ENCODE measurements around the gene AIPL1. TPM values are rescaled to one million over a fixed set of nuclear protein-coding genes. Genes with fewer than 3 reads are reported as not detected.
A peak's percentile ranks its signal among the peaks of the same experiment; 100 is the strongest.

The AIPL1 gene
- total and polyA plus RNA-seq, 10 of the 15 experiments (the other 5 are each of a cell fraction or from before 2014, with no cell fraction given), result not detected

DNA sequence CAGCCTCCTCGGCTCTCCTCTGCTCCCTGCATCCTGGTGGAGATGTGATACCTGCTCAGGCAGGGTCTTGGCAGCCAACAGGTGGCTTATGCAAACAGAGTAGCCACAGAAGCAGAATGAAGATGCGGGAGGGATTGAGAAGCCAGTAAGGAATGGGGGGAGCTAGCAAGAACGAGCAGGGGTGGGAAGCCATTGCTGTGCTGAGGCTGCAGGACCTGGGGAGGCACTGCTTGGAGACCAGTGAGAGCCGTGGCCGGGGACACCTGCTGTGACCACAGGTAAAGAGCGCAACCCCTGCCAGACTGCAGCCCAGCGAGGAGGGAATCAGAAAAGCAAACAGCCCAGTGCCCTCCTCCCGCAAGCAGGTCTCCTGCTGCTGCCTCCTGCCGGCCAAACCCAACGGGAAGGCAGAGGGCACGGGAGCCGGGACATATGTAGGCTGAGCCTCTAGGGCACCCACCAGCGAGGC, 14.7 kb downstream of the AIPL1 start:
- CTCF ChIA-PET, result interaction anchor here (0.5 to 2.6 kb wide), 4 partner anchors 21 to 832 kb away, joined by 3 to 9 read pairs (median 4); no protein-coding TSS in a partner anchor
- no peaks in the 10 kb centered on the region; a peak in 2 of 4 replicates for H3K27me3 ChIP-seq (replicated peaks in 1 of 2; ENCODE audit: control insufficient read depth in 2 of 2, insufficient read depth in 2 of 2, low read length in 1 of 2)
- SMC1A ChIA-PET (ENCODE audit: uncharacterized antibody, unreplicated experiment), result no interaction called here
- 19% methylated on average over 13 of the region's 13 CpGs for WGBS (ENCODE audit: insufficient coverage, insufficient replicate concordance, low lambda C conversion rate, missing lambda C conversion rate)
- no peak overlapping the region for H2AFZ ChIP-seq (ENCODE audit: control insufficient read depth, low read depth, low read length)
- H3K9ac ChIP-seq (ENCODE audit: control insufficient read depth, insufficient read depth, low read length), result no peak overlapping the region
- BruUV-seq (replicated peaks), result no TSS peak
- H3K27ac ChIP-seq (ENCODE audit: control insufficient read depth, insufficient read depth), result no peak overlapping the region
- DNase-seq (ENCODE audit: low read depth, low spot score) (no peak), ATAC-seq (peak; percentile 37; the same call in 1 of the 3 replicates), FAIRE-seq (no peak)
- POLR2A ChIA-PET, result no interaction called here
- no peaks in the 10 kb centered on the region for H3K36me3 ChIP-seq (ENCODE audit: control insufficient read depth in 2 of 2, insufficient read depth in 2 of 2, low read length in 1 of 2)
- no peaks in the 10 kb centered on the region for H3K79me2 ChIP-seq (ENCODE audit: control insufficient read depth, insufficient read depth, low read length)
- RAD21 ChIA-PET (ENCODE audit: unreplicated experiment), result no interaction called here
- no peak overlapping the region for H3K4me2 ChIP-seq (ENCODE audit: control insufficient read depth, insufficient read depth)
- intact Hi-C loops (cut with micrococcal nuclease; ENCODE audit: unreplicated experiment), result loop anchor here (1.0 to 5.0 kb wide), 2 partner anchors 713 to 833 kb away; no protein-coding TSS in a partner anchor
- TF ChIP-seq, protein P1, sequence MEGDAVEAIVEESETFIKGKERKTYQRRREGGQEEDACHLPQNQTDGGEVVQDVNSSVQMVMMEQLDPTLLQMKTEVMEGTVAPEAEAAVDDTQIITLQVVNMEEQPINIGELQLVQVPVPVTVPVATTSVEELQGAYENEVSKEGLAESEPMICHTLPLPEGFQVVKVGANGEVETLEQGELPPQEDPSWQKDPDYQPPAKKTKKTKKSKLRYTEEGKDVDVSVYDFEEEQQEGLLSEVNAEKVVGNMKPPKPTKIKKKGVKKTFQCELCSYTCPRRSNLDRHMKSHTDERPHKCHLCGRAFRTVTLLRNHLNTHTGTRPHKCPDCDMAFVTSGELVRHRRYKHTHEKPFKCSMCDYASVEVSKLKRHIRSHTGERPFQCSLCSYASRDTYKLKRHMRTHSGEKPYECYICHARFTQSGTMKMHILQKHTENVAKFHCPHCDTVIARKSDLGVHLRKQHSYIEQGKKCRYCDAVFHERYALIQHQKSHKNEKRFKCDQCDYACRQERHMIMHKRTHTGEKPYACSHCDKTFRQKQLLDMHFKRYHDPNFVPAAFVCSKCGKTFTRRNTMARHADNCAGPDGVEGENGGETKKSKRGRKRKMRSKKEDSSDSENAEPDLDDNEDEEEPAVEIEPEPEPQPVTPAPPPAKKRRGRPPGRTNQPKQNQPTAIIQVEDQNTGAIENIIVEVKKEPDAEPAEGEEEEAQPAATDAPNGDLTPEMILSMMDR (IDR thresholded peaks at IDR 0.05 in 2 of 3, conservative IDR thresholded peaks at IDR 0.05 in 1 of 3; ENCODE audit: control insufficient read depth in 2 of 3, extremely low read depth in 1 of 3, insufficient read depth in 1 of 3, low read depth in 3 of 3, low read length in 3 of 3), result peak; percentile 10 to 18 (median 13); a peak in 2 of 6 replicates
- TF ChIP-seq ZBED1 (IDR thresholded peaks at IDR 0.05; ENCODE audit: borderline replicate concordance) (no peak), RAD21 (IDR thresholded peaks at IDR 0.05; ENCODE audit: insufficient read depth, low read depth, low read length) (0 out of 2 replicates have a peak, but pooled peaks have one; percentile 9), PAX8 (IDR thresholded peaks at IDR 0.05) (no peak)
- H3K9me3 ChIP-seq (replicated peaks; ENCODE audit: control insufficient read depth, insufficient read depth, low read length), result no peaks in the 10 kb centered on the region
- no peaks in the 10 kb centered on the region for H3K4me1 ChIP-seq (ENCODE audit: control insufficient read depth, insufficient read depth, low read length)
- no peaks in the 10 kb centered on the region for H4K20me1 ChIP-seq (ENCODE audit: control insufficient read depth, insufficient read depth)
- no peak overlapping the region for H3K4me3 ChIP-seq
- in situ Hi-C loops (cut with MboI), result loop anchor here (5.0 to 25.0 kb wide), 2 partner anchors 708 to 833 kb away; no protein-coding TSS in a partner anchor

DNA sequence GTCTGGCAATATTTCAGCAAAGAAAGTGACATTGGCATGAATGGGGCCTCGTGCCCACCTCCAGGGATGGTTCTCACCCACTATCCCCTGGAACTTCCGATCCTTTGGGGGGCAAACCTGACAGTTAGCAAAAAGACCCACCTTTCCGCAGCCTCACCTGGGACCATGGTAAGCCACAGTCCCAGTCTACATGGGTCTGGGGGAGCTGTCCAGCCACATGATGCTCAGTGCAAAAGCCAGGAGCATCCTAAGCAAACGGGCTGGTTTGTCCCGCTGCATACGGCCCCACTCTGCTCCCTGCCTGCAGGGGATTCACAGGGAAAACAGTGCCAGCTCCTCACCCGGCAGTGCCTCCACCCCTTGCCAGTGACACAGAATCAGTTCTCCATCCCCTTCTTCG, 19.3 kb downstream of the AIPL1 start:
- no peak overlapping the region for H3K4me3 ChIP-seq
- in situ Hi-C loops (cut with MboI), result loop anchor here (25.0 kb wide), 1 partner anchor 703 kb away; no protein-coding TSS in a partner anchor

More for the DNA sequence above, 19.3 kb downstream of the AIPL1 start:
- ChIA-PET RAD21 (ENCODE audit: unreplicated experiment) (no interaction called here), CTCF (no interaction called here), POLR2A (no interaction called here), SMC1A (ENCODE audit: uncharacterized antibody, unreplicated experiment) (no interaction called here)
- DNase-seq (ENCODE audit: low read depth, low spot score) (no peak), FAIRE-seq (no peak), ATAC-seq (no peak)
- Histone ChIP-seq H3K9ac (ENCODE audit: control insufficient read depth, insufficient read depth, low read length) (no peak overlapping the region), H2AFZ (ENCODE audit: control insufficient read depth, low read depth, low read length) (no peak overlapping the region), H3K27ac (ENCODE audit: control insufficient read depth, insufficient read depth) (no peak overlapping the region), H3K27me3 (replicated peaks in 1 of 2; ENCODE audit: control insufficient read depth in 2 of 2, insufficient read depth in 2 of 2, low read length in 1 of 2) (no peaks in the 10 kb centered on the region; a peak in 1 of 4 replicates), H4K20me1 (ENCODE audit: control insufficient read depth, insufficient read depth) (no peaks in the 10 kb centered on the region), H3K4me1 (ENCODE audit: control insufficient read depth, insufficient read depth, low read length) (no peaks in the 10 kb centered on the region), H3K4me2 (ENCODE audit: control insufficient read depth, insufficient read depth) (no peak overlapping the region), H3K79me2 (ENCODE audit: control insufficient read depth, insufficient read depth, low read length) (no peaks in the 10 kb centered on the region), H3K36me3 (ENCODE audit: control insufficient read depth in 2 of 2, insufficient read depth in 2 of 2, low read length in 1 of 2) (no peaks in the 10 kb centered on the region), H3K9me3 (replicated peaks; ENCODE audit: control insufficient read depth, insufficient read depth, low read length) (no peaks in the 10 kb centered on the region)
- 19% methylated on average over 8 of the region's 8 CpGs for WGBS (ENCODE audit: insufficient coverage, insufficient replicate concordance, low lambda C conversion rate, missing lambda C conversion rate)
- intact Hi-C loops (cut with micrococcal nuclease; ENCODE audit: unreplicated experiment), result no loop called here
- BruUV-seq (replicated peaks), result no TSS peak
- TF ChIP-seq EZH2 (IDR thresholded peaks at IDR 0.05; ENCODE audit: borderline replicate concordance, control insufficient read depth, low read depth, low read length), result no peak
- TF ChIP-seq IRF4 (IDR thresholded peaks at IDR 0.05; ENCODE audit: low read depth, low read length), result no peak
- TF ChIP-seq, protein P2, sequence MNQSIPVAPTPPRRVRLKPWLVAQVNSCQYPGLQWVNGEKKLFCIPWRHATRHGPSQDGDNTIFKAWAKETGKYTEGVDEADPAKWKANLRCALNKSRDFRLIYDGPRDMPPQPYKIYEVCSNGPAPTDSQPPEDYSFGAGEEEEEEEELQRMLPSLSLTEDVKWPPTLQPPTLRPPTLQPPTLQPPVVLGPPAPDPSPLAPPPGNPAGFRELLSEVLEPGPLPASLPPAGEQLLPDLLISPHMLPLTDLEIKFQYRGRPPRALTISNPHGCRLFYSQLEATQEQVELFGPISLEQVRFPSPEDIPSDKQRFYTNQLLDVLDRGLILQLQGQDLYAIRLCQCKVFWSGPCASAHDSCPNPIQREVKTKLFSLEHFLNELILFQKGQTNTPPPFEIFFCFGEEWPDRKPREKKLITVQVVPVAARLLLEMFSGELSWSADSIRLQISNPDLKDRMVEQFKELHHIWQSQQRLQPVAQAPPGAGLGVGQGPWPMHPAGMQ (IDR thresholded peaks at IDR 0.05; ENCODE audit: borderline replicate concordance), result no peak
